Activated CD8-positive, alpha-beta memory T cell treated with anti-CD3 and anti-CD28 coated beads, Interleukin-2, amount 50 U/mL, for 4 hours (primary cell): ENCODE measurements around the gene CD300LG.
"Not testable (repeated sequence)": the region's sequence is repeated elsewhere in the genome, so short reads cannot be mapped to it uniquely, and the experiment has no call there.

Source experiments
- DNase-seq: peaks from one replicate; pipeline ENCODE4 v3.0.0-alpha.2; 2020

Gene CD300LG

GRCh38 chr17:43846963-43847371 lies at the start of gene CD300LG:
Gene CD300LG (plus strand): TSS chr17:43847176. CDS start chr17:43847217, 41 bp downstream.
- no peak for DNase-seq

- not testable (repeated sequence) for DNase-seq
Observed at GRCh38 chr17:43798024-43798423, 49.0 kb upstream of the CD300LG start.

GRCh38 chr17:43799047-43799446 lies 47.9 kb upstream of the CD300LG start:
- DNase-seq: no peak

GRCh38 chr17:43800736-43801135 lies 46.2 kb upstream of the CD300LG start:
- DNase-seq: no peak

GRCh38 chr17:43801844-43802243 lies 45.1 kb upstream of the CD300LG start:
- no peak for DNase-seq

- no peak for DNase-seq
Observed at GRCh38 chr17:43803758-43804157, 43.2 kb upstream of the CD300LG start.

GRCh38 chr17:43805117-43805516 lies 41.9 kb upstream of the CD300LG start:
- no peak for DNase-seq

- DNase-seq: no peak
Observed at GRCh38 chr17:43808076-43808475, 38.9 kb upstream of the CD300LG start.

- no peak for DNase-seq
Observed at GRCh38 chr17:43809121-43809520, 37.9 kb upstream of the CD300LG start.

- no peak for DNase-seq
Observed at GRCh38 chr17:43810226-43810715, 36.7 kb upstream of the CD300LG start.

- no peak for DNase-seq
Observed at GRCh38 chr17:43810823-43811222, 36.2 kb upstream of the CD300LG start.

GRCh38 chr17:43812396-43813265 lies 34.3 kb upstream of the CD300LG start:
- no peak for DNase-seq

- DNase-seq: no peak
Observed at GRCh38 chr17:43813386-43813785, 33.6 kb upstream of the CD300LG start.

- no peak for DNase-seq
Observed at GRCh38 chr17:43814026-43814425, 33.0 kb upstream of the CD300LG start.

- DNase-seq: no peak
Observed at GRCh38 chr17:43814714-43815113, 32.3 kb upstream of the CD300LG start.

GRCh38 chr17:43816336-43817320 lies 30.3 kb upstream of the CD300LG start:
- DNase-seq: no peak

GRCh38 chr17:43817826-43818225 lies 29.1 kb upstream of the CD300LG start:
- no peak for DNase-seq

- no peak for DNase-seq
Observed at GRCh38 chr17:43818966-43819365, 28.0 kb upstream of the CD300LG start.

GRCh38 chr17:43820759-43821158 lies 26.2 kb upstream of the CD300LG start:
- no peak for DNase-seq

- no peak for DNase-seq
Observed at GRCh38 chr17:43822570-43823190, 24.3 kb upstream of the CD300LG start.

GRCh38 chr17:43823350-43824084 lies 23.5 kb upstream of the CD300LG start:
- DNase-seq: no peak

GRCh38 chr17:43825567-43825966 lies 21.4 kb upstream of the CD300LG start:
- no peak for DNase-seq
